HG03039 (cell line): ENCODE results near the gene L2HGDH.

Experiments used
- ATAC-seq: cut with Tn5 transposase; IDR thresholded peaks from one replicate; pipeline ENCODE4 v1.9.1; 2021; ENCODE audit warnings: mild to moderate bottlenecking, moderate library complexity; ENCODE audit not compliant: unreplicated experiment

Gene L2HGDH

GRCh38 chr14:50299585-50299984 is 12.4 kb downstream of the L2HGDH start:
- ATAC-seq: no peak

DNA sequence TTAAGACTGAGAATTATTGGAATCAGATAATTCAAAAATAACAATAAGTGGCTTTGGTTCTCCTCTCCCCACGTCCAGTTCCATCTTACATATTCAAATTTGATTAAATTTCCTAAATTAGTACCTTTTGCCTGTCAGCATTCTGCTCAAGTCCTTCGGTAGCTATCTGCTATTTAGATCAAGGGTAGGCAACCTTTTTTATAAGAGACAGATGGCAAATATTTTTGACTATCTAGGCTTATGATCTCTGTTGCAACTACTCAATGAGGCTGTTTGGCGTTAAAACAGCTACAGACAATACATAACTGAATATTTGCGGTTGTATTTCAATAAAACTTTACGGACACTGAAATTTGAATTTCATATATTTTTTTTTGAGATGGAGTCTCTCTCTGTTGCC is 21.7 kb downstream of the L2HGDH start:
- no peak for ATAC-seq

DNA sequence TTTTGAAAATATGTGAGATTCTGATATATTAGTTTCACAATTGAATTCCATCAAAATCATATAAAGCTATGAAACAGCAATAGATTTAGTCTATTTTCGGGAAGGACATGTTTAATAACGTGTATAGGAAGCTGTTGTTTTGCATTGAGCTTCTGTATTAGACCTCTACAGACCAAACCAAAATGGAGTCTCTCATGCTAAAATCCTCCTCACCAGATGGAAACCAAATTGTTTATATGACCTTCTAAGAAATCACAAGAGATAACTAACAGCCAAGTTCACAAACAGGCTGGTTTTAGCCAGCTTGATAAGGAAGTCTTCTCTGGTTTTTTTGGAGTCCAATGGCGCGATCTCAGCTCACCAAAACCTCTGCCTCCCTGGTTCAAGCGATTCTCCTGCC is 23.9 kb downstream of the L2HGDH start:
- ATAC-seq: no peak

DNA sequence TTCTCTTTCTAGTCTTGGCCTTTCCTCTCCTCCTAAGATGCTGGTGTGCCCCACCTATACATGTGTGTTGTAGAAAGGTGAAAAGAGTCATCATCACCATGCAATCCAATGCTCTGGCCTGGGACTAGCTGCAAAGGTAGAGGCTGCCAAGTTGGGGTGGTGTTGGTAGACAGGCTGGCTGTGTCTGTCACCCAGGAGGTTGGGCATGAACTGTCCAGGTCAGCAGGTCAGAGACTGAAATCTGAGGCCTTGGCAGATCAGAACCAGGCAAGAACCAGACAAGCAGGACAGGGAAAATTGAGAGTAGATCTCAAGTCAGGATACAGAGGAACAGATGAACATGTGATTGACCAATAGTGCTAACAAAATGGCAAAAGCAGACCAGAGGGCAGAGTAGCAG is 26.2 kb downstream of the L2HGDH start:
- ATAC-seq: no peak

GRCh38 chr14:50272498-50272897 is 39.5 kb downstream of the L2HGDH start:
- ATAC-seq: no peak

GRCh38 chr14:50270932-50271331 is 41.1 kb downstream of the L2HGDH start:
- ATAC-seq: no peak

GRCh38 chr14:50265029-50265428 is 47.0 kb downstream of the L2HGDH start:
- no peak for ATAC-seq

- no peak for ATAC-seq
Observed at GRCh38 chr14:50263321-50263720, 48.7 kb downstream of the L2HGDH start.

- no peak for ATAC-seq
Observed at GRCh38 chr14:50262865-50263264, 49.2 kb downstream of the L2HGDH start.

DNA sequence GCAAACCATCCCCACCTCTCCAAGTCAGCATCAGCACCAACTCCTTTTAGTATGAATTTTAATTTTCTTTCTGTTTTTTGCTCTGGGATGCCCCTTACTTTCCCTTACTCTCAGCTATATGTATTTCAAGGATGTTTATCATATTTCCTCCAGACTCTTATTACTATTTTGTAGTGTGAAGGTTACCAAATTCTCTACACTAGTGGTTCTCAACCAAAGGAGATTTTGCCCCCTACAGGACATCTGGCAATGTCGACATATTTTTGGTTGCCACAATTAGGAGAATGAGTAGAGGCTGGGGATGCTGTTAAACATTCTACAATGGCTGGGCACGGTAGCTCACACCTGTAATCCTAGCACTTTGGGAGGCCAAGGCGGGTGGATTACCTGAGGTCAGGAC is 51.5 kb downstream of the L2HGDH start:
- ATAC-seq: no peak

GRCh38 chr14:50260072-50260471 is 52.0 kb downstream of the L2HGDH start:
- no peak for ATAC-seq

- no peak for ATAC-seq
Observed at GRCh38 chr14:50257732-50258131, 54.3 kb downstream of the L2HGDH start.

GRCh38 chr14:50254248-50254647 is 57.8 kb downstream of the L2HGDH start:
- ATAC-seq: no peak

GRCh38 chr14:50249136-50249775 is 62.8 kb downstream of the L2HGDH start:
- no peak for ATAC-seq

- ATAC-seq: no peak
Observed at GRCh38 chr14:50247245-50247644, 64.8 kb downstream of the L2HGDH start.

DNA sequence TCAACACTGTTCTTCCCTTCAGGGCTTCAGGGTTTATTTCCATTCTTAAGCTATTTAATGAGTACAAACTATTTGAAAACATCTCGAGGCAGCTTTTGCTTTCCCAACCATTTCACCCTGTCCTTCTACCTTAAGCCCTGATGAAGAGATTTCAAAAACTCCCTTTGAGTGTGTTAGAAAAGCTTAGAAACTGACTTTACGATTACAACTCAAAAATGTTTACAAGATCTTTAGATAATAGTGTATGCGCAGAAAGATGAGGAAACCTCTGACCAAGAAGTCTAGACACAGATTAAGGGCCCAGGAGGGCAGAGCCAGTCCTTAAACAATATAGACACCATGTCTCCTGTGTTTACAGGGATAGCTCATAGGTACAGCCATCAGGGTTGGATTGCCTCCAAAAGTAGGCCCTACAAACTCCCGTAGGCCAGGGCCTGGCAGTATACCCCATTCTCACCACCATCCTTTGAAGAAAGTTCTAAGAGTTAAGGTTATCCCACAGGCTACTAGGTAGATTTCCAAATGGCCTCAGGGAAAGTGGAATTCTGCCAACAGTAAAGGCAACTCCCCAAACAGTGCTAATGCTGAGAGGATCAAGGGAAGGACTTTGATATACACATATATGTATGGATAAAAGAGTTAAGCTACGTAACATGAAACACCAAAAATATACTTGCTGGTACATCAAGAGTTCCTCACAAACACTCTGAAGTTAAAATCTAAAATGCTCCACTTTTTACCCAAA is 69.3 kb downstream of the L2HGDH start:
- no peak for ATAC-seq

- ATAC-seq: no peak
Observed at GRCh38 chr14:50242096-50242495, 69.9 kb downstream of the L2HGDH start.

DNA sequence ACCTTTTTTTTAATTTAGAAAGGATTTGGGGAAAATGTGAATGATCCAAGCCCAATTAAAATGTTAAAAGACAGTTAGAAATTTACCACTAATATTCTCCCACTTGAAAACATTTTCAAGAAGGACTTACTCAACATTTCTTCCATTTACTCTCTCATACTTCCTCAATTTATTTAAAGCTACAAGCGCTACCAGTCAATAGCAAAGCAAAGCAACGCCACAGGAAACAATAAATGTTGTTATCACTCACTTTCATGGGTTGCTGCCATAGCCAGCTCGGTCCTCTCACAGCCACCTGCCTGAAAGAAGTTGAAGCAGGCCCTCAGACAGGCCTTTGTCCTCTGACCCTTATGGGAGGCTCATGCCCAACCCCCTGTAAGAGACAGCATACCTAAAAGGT is 74.6 kb downstream of the L2HGDH start:
- ATAC-seq: no peak

DNA sequence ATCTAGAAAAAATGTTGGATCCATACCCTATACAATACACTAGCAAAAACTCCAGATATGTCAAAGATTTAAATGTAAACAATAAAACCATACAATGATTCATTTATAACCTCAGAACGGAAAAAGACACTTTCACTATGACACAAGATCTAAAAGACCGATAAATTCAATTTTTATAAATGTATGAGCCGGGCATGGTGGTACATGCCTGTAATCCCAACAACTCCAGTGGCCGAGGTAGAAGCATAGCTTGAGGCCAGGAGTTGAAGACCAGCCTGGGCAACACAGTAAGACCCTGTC is 78.1 kb downstream of the L2HGDH start:
- no peak for ATAC-seq

DNA sequence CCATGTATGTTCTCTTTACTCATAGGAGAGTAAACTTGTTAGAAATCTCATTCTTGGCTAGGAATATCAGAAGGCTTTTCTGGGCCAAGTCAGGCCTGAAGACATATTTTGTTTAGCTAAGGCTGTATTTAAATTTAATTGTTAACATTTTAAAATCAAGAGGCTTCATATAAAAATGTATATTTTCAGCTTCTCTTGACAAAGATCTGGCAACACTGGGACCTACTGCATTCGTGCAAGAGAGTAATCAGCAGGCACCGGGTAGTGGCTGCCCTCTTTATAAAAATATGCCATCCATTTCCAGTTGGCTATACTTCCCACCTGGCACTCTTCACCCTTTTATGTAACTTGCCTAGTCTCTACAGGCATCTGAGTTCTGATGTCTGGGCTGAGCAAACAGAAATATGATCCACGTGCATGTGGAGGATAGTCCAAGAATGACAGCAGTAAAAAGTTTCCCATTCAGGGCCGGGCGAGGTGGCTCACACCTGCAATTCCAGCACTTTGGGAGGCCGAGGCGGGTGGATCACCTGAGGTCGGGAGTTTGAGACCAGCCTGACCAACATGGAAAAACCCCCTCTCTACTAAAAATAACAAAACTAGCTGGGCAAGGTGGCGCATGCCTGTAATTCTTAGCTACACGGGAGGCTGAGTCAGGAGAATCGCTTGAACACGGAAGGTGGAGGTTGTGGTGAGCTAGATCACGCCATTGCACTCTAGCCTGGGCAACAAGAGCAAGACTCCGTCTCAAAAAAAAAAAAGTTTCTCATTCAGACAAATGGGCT is 78.7 kb downstream of the L2HGDH start:
- no peak for ATAC-seq

DNA sequence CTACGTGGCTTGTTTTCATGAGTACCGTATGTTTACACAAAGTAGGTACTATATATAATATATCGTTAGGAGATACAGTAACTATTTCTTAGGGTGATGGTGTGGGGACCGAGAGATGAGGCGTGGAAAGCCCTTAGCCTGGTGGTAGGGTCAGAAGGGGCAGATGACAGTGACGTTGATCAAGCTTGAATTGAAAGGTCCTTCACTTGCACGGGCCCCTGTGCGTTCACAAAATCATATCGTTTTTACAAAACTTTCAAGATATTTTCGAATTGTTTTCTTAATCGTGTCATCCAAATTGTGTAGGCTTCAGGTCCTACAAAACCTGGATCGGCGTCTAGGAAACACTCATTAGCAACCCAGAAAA is 79.8 kb downstream of the L2HGDH start:
- no peak for ATAC-seq
